ENCODE results near the gene TMTC2.

GRCh38 chr12:82651489-82651888 lies 35.2 kb upstream of the TMTC2 start:
- TF ChIP-seq EZH2phosphoT487 (conservative IDR thresholded peaks at IDR 0.05; ENCODE audit: low read length) (no peak), CTCF (IDR thresholded peaks at IDR 0.05; ENCODE audit: insufficient read depth, low read length, poor library complexity, severe bottlenecking) (no peak)

Data from SU-DHL-6 (cell line).